Immature natural killer cell (primary cell): ENCODE measurements around the gene DDX41. TPM values are rescaled to one million over a fixed set of nuclear protein-coding genes. Genes with fewer than 3 reads are reported as not detected.
"Not testable (repeated sequence)": the region's sequence is repeated elsewhere in the genome, so short reads cannot be mapped to it uniquely, and the experiment has no call there.

ENCODE experiments used
- DNase-seq, 3 donors: peaks; one replicate each; pipeline ENCODE4 v3.0.0; 2022; ENCODE audit warnings: mixed read lengths in 1 of 3
- H3K27ac Mint-ChIP-seq, 6 donors: one replicate each; pipeline ENCODE4 v1.8.0; 2020; ENCODE audit warnings: mixed read lengths in 6 of 6, mild to moderate bottlenecking in 5 of 6, inconsistent platforms in 4 of 6, moderate library complexity in 3 of 6
- H3K27me3 Mint-ChIP-seq, 3 donors: one replicate each; pipeline ENCODE4 v1.8.0; 2020 to 2021; ENCODE audit warnings: low read depth in 3 of 3, mild to moderate bottlenecking in 3 of 3, mixed read lengths in 3 of 3, moderate library complexity in 3 of 3, inconsistent platforms in 1 of 3
- H3K36me3 Mint-ChIP-seq, 3 donors: one replicate each; pipeline ENCODE4 v1.8.0; 2020; ENCODE audit warnings: mixed read lengths in 3 of 3, inconsistent platforms in 2 of 3, mild to moderate bottlenecking in 2 of 3
- H3K4me1 Mint-ChIP-seq, 2 donors: one replicate each; pipeline ENCODE4 v1.8.0; 2020; ENCODE audit warnings: inconsistent platforms in 2 of 2, mild to moderate bottlenecking in 2 of 2, mixed read lengths in 2 of 2, moderate library complexity in 1 of 2
- H3K4me3 Mint-ChIP-seq, 5 donors: one replicate each; pipeline ENCODE4 v1.8.0; 2020; ENCODE audit warnings: mild to moderate bottlenecking in 5 of 5, mixed read lengths in 5 of 5, inconsistent platforms in 3 of 5, moderate library complexity in 3 of 5
- H3K9me3 Mint-ChIP-seq, 6 donors: one replicate each; pipeline ENCODE4 v1.8.0; 2020; ENCODE audit warnings: mild to moderate bottlenecking in 6 of 6, mixed read lengths in 6 of 6, inconsistent platforms in 4 of 6, moderate library complexity in 3 of 6
- polyA plus RNA-seq, 3 donors: library from polyadenylated mRNA; unstranded; fragments of 300-500 nt; fragmentation: Illumina TruSeq; gene quantifications; one replicate each; pipeline ENCODE4 v1.2.3, GENCODE V29; 2021

DDX41 gene
- polyA plus RNA-seq = 10 to 100 TPM; 20.0 to 62.6 (median 46.4) TPM

DNA sequence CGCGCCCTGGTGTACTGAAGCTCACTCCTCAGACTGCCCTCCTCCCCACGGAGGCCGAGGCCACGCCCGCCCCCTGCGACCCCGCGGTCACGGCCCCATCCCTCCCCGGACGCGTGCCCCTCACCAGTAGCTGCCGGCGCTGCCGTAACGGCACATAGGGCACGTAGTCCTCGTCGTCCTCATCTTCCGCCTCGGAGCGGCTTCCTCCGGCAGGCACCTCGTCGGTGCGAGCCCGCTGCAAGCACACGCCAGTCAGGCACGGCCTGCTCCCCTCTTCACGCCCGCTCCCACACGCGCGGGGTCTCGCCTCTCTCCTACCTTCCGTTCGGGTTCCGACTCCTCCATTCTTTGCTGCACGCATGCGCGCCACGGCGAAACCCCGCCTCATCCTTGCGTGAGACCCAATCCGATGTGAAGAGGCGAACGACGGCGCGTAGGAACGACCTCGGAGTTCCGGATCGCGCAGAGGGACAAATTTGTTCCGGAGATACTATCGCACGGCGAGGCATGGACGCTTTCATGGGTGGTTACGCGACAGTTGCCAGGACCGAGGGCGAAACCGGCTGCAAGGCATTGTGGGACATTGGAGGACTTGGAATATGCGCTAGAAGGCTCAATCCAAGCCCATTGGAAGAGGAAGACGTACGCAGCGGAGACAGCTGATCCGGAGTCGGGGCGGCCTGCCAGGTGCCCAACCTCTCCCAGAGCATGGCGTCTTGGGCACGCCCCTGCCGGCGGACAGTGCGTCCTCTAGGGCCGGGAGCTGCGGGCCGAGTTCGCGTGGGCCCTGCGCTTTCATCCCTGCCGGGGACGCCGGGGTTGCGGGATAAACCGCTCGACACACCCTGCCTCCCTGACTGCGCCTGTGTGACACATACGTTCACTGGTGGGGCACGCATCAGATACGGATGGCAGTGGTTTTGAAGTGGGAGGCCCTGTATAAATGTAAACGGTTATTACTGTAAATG is at the start of gene DDX41:
TSS of gene DDX41 (minus strand) at position 361 of the 968 bp plus-strand sequence. CDS start at position 345, 16 bp downstream.
- Mint-ChIP-seq H3K27me3 (peaks cover 1 to 8% (median 3%) of the 10 kb centered on the region in 3 donors), H3K27ac (peak within 1 kb of the TSS; percentile 86 to 96 (median 93)), H3K36me3 (peaks cover 0 to 11% (median 8%) of the 10 kb centered on the region in 3 donors), H3K9me3 (no peaks in the 10 kb centered on the region), H3K4me1 (peaks cover 44 to 61% of the 10 kb centered on the region in 2 donors), H3K4me3 (peak within 1 kb of the TSS; percentile 95 to 99 (median 99))
- DNase-seq = peak; percentile 94 to 96 (median 95)

DNA sequence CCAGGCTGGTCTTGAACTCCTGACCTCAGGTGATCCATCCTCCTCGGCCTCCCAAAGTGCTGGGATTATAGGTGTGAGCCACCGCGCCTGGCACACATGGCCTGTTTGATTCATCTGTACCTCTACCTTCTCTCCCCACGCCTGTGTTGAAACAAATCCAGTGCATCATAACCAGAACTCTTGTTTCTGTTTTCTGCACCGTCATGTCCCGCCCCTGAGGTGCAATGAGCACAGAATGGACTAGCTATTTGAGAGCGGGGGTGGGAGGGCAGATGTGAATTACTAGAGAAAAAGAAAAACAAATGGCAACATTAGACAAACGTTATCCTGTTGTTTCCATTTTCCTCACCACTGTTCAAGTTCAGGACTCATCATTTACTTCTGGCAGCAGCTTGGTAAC is 48.3 kb upstream of the DDX41 start:
- Mint-ChIP-seq H3K27ac (no peak overlapping the region), H3K9me3 (no peaks in the 10 kb centered on the region), H3K4me1 (no peaks in the 10 kb centered on the region), H3K27me3 (peaks cover 5 to 7% (median 6%) of the 10 kb centered on the region in 3 donors), H3K4me3 (no peak overlapping the region), H3K36me3 (no peaks in the 10 kb centered on the region)
- DNase-seq = no peak

DNA sequence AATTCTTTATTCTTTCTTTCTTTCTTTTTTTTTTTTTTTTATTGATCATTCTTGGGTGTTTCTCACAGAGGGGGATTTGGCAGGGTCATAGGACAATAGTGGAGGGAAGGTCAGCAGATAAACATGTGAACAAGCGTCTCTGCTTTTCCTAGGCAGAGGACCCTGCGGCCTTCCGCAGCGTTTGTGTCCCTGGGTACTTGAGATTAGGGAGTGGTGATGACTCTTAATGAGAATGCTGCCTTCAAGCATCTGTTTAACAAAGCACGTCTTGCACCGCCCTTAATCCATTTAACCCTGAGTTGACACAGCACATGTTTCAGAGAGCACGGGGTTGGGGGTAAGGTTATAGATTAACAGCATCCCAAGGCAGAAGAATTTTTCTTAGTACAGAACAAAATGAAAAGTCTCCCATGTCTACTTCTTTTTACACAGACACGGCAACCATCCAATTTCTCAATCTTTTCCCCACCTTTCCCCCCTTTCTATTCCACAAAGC is 42.7 kb upstream of the DDX41 start:
- not testable (repeated sequence) for DNase-seq, H3K4me3 Mint-ChIP-seq, H3K9me3 Mint-ChIP-seq, H3K4me1 Mint-ChIP-seq, H3K27me3 Mint-ChIP-seq, H3K36me3 Mint-ChIP-seq, H3K27ac Mint-ChIP-seq

DNA sequence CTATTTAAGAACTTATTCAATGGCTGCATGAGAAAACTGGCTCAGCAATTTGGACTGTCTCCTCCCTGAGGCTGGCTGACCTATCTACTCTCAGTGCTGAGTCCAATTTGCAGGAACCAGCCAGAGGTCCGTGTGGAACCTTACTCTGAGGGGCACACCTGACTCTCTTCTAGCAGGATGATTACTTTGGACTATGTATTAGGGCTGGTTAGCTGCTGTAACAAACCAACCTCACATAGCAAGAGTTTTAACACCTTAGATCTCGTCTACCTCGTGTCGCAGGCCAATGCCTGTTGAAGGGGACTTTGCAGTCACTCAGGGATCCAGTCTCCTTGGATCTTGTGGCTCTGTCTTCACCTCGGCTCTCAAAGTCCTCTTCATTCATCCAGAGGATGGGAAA is 41.0 kb upstream of the DDX41 start:
- Mint-ChIP-seq H3K27ac (no peak overlapping the region), H3K36me3 (no peaks in the 10 kb centered on the region), H3K27me3 (peaks cover 0 to 3% (median 1%) of the 10 kb centered on the region in 3 donors), H3K4me1 (peaks cover 18 to 19% of the 10 kb centered on the region in 2 donors), H3K9me3 (no peaks in the 10 kb centered on the region), H3K4me3 (no peak overlapping the region)
- no peak for DNase-seq

DNA sequence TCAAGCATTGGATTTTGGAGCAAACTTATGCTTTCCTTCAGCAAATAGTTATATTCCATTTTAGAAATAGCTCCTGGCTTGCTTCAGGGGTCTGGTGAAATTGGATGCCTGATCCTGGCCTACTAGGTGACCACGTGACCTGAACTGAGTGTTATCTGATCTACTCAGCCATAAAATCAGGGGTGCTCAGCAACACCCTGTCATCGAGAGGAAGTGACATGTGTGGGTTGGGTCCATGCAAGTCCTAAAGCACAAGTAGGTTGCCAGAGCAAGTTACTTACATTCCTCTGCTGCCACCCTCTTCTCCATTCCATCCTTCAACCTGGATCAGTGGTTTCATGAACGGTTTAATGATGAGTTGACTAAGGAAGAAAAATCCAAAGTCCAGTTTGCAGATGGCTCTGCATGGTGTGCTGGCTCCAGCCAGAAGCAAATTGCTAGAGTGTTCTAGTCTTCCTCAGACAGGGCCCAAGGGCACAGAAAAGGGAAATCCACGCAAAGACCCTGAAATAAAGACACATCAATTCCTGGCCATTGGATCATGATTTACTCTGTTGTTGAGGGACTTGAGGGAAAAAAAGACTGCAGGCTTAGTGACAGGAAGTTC is 40.4 kb upstream of the DDX41 start:
- H3K4me3 Mint-ChIP-seq = no peak overlapping the region
- H3K36me3 Mint-ChIP-seq = no peaks in the 10 kb centered on the region
- H3K27me3 Mint-ChIP-seq = peaks cover 0 to 3% (median 1%) of the 10 kb centered on the region in 3 donors
- no peaks in the 10 kb centered on the region for H3K9me3 Mint-ChIP-seq
- H3K4me1 Mint-ChIP-seq = peaks cover 24 to 25% of the 10 kb centered on the region in 2 donors
- no peak overlapping the region for H3K27ac Mint-ChIP-seq
- DNase-seq = no peak

DNA sequence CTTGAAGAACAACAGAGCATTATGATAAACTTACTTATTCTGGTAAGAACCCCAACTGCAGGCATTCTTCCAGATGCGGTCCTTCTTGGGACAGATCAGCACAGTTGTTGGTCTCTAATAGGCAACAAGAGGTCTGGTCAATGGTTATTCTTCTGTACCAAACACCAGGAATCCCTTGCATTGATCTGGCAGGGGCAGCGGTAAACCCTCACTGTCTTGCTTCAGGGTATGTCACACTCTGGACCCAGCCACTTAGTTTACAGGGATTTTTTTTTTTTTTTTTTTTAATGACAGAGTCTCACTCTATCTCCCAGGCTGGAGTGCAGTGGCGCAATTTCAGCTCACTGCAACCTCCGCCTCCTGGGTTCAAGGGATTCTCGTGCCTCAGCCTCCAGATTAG is 38.9 kb upstream of the DDX41 start:
- no peaks in the 10 kb centered on the region for H3K36me3 Mint-ChIP-seq
- H3K27ac Mint-ChIP-seq = no peak overlapping the region
- peaks cover 0 to 3% (median 1%) of the 10 kb centered on the region in 3 donors for H3K27me3 Mint-ChIP-seq
- peaks cover 26 to 30% of the 10 kb centered on the region in 2 donors for H3K4me1 Mint-ChIP-seq
- no peak for DNase-seq
- peak overlapping the region in 2 of 5 donors; percentile 79 to 89 for H3K4me3 Mint-ChIP-seq
- no peaks in the 10 kb centered on the region for H3K9me3 Mint-ChIP-seq

GRCh38 chr5:177555228-177555627 is 38.5 kb upstream of the DDX41 start:
- no peak for DNase-seq
- Mint-ChIP-seq H3K9me3 (no peaks in the 10 kb centered on the region), H3K4me1 (peaks cover 27 to 30% of the 10 kb centered on the region in 2 donors), H3K4me3 (peak overlapping the region; percentile 79 to 90 (median 89)), H3K36me3 (no peaks in the 10 kb centered on the region), H3K27ac (peak overlapping the region in 3 of 6 donors; percentile 19 to 79 (median 74)), H3K27me3 (peaks cover 0 to 3% (median 1%) of the 10 kb centered on the region in 3 donors)

DNA sequence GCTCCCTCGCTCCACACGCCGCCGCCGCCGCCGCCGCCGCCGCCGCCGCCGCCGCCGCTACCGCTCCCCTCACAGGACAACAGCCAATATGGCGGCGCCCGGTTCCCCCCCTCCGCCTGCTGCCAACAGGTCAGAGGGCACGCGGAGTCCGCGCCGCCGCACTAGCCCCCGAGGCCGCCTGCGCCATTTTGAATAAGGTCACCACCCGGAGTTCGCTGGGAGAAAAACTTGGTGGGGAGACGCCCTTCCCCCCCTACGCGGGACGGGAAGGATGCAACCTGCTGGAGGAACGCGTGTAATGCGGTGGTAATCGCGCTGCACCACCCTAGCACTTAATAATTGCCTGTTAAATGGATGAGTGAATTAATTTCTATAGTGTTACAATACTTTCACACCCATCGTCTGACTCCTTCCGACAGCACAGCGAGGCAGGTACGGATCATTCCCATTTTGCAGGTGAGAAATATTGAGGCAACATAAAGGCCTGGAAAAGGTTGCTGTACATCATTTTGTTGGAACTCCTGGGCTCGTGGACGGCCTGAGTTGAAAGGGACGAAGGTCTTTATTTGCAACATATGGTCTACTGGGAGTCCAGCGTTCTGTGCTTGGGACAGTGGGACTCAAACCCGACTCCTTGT is 37.8 kb upstream of the DDX41 start, which contains the start of gene FAM193B:
TSS of gene FAM193B (minus strand) at position 90 of the 638 bp plus-strand sequence. CDS start 105 bp downstream, outside the sequence.
- peak; percentile 91 to 92 (median 92) for DNase-seq
- Mint-ChIP-seq H3K27me3 (peaks cover 0 to 3% (median 1%) of the 10 kb centered on the region in 3 donors), H3K4me3 (peak within 1 kb of the TSS; percentile 79 to 90 (median 89)), H3K36me3 (no peaks in the 10 kb centered on the region), H3K9me3 (no peaks in the 10 kb centered on the region), H3K4me1 (peaks cover 27 to 30% of the 10 kb centered on the region in 2 donors), H3K27ac (peak within 1 kb of the TSS; percentile 19 to 83 (median 76))

DNA sequence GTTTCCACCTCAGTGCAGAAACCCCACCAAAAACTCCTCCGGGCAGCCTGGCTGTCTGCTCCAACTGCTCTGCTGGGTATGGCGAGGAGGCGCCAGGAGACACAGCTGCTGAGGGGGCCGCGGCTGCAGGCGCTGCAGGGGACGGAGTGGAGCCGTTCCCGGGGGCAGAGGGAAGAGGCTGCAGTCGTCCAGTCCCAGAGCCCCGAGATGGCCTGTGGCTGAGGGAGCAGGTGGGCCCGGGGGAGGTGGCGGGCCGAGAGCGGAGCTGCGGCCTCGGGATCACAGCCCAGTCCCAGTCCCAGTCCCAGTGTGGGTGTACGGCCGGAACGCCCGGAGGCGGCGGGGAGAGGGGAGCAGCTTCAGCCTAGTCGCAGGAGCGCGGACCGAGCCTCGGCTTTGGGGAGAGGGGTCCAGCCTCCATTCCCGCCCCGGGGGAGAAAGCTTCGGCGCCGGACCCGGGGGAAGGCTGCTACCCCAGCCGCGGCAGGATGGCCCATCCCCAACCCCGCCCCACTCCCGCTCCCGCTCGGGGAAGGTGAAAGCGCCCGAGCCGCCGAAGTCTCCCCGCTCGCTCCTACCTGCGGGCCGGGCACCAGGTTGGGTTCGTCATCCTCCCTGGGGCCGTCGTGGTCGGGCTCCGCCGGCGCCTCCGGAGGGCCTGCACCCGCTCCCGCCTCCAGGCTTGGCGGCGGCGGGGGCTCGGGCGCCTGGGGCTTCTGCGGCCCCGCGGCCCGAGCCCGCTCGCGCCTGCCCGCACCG is 37.1 kb upstream of the DDX41 start:
- peaks cover 27 to 31% of the 10 kb centered on the region in 2 donors for H3K4me1 Mint-ChIP-seq
- peaks cover 0 to 3% (median 1%) of the 10 kb centered on the region in 3 donors for H3K27me3 Mint-ChIP-seq
- H3K9me3 Mint-ChIP-seq = no peaks in the 10 kb centered on the region
- peak overlapping the region in 1 of 6 donors; percentile 32 for H3K27ac Mint-ChIP-seq
- peak overlapping the region; percentile 75 to 89 (median 79) for H3K4me3 Mint-ChIP-seq
- H3K36me3 Mint-ChIP-seq = no peaks in the 10 kb centered on the region
- peak in 1 of 3 donors; percentile 39 for DNase-seq

DNA sequence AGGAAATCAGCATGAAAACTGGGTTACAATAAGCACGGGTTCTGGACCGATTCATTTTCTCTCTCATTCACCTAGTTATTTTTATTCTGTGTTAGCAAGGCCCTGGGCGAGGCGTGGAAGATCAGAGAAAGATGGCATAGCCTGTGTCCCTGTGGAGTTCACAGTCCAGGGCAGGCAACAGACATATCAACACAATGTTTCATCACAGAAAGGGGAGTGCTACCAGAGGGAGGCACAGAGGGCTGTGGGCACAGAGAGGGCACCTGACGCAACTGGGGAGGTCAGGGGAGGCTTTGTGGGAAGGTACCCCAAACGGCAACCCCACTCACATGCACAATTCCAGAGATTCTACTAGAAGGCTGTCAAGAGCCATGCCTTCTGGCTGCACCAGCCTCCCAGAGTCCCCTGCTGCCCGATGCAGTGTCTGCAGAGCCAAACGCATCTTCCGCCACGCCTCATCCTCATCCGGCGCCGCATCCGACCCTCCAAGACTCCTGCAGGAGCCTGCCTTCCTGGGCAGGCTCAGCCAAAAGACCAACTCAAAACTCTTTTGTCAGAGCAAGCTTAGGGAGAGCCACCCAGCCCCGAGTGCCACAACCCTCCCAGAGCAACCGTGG is 36.2 kb upstream of the DDX41 start:
- peak overlapping the region; percentile 44 to 73 (median 60) for H3K27ac Mint-ChIP-seq
- H3K27me3 Mint-ChIP-seq = peaks cover 0 to 3% (median 1%) of the 10 kb centered on the region in 3 donors
- peaks cover 37 to 40% of the 10 kb centered on the region in 2 donors for H3K4me1 Mint-ChIP-seq
- H3K9me3 Mint-ChIP-seq = no peaks in the 10 kb centered on the region
- peaks cover 0 to 2% (median 0%) of the 10 kb centered on the region in 3 donors for H3K36me3 Mint-ChIP-seq
- no peak for DNase-seq
- peak overlapping the region; percentile 75 to 85 (median 79) for H3K4me3 Mint-ChIP-seq

- peak overlapping the region in 2 of 6 donors; percentile 35 to 40 for H3K27ac Mint-ChIP-seq
- H3K4me3 Mint-ChIP-seq = no peak overlapping the region
- no peaks in the 10 kb centered on the region for H3K9me3 Mint-ChIP-seq
- H3K4me1 Mint-ChIP-seq = peaks cover 49 to 54% of the 10 kb centered on the region in 2 donors
- peaks cover 0 to 3% (median 1%) of the 10 kb centered on the region in 3 donors for H3K27me3 Mint-ChIP-seq
- H3K36me3 Mint-ChIP-seq = peaks cover 0 to 6% (median 0%) of the 10 kb centered on the region in 3 donors
- no peak for DNase-seq
Observed at GRCh38 chr5:177550122-177550521, 33.4 kb upstream of the DDX41 start.

DNA sequence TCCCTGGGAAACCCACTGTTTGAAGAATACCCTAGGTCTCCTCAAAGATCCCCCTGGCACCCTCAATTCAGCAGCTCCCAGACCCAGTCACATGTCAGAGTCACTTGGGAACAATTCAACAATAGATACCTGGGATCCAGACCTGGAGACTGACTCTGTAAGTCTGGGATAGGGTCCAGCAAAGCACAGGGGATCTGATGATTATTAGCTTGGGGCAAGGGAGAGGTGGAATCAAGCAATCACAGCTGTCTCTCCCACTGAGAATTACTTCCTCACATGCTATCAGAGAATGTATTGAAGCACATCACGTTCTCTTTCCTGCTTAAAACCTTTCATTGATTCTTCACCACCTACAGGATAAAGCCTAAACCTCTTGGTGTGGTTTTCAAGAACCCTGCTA is 31.7 kb upstream of the DDX41 start:
- no peak overlapping the region for H3K4me3 Mint-ChIP-seq
- H3K4me1 Mint-ChIP-seq = peaks cover 41 to 59% of the 10 kb centered on the region in 2 donors
- H3K27ac Mint-ChIP-seq = no peak overlapping the region
- no peak for DNase-seq
- peaks cover 0 to 6% (median 0%) of the 10 kb centered on the region in 3 donors for H3K36me3 Mint-ChIP-seq
- H3K27me3 Mint-ChIP-seq = peaks cover 0 to 1% (median 0%) of the 10 kb centered on the region in 3 donors
- no peaks in the 10 kb centered on the region for H3K9me3 Mint-ChIP-seq
